HCT116 (cell line): ENCODE results near the gene CPT2. TPM values are rescaled to one million over a fixed set of nuclear protein-coding genes. Genes with fewer than 3 reads are reported as not detected.

Source experiments
- ATAC-seq: fragments of 200-7000 bp; cut with Tn5 transposase; 2 replicates; pipeline ENCODE4 v1.9.1; 2020; ENCODE audit warnings: mild to moderate bottlenecking, moderate library complexity
- BruUV-seq: library from RNA; stranded (reverse); fragments of 400-500 nt; replicated peaks from 2 replicates; lab custom pipeline; 2021; lab: Mats Ljungman, UMichigan
- CTCF ChIA-PET: fragments of 300-600 bp; sonication (Branson Sonifier 250); formaldehyde crosslinking; loops from one replicate; lab custom pipeline; 2021; ENCODE audit warnings: antibody characterized with exemption; lab: Charles Lee
- POLR2A ChIA-PET: fragments of 300-600, 350-600 bp; sonication (Branson Sonifier 250); formaldehyde crosslinking; loops from one replicate; lab custom pipeline; 2021; ENCODE audit warnings: antibody characterized with exemption; lab: Charles Lee
- RAD21 ChIA-PET, 2 experiments: fragments of 300-600 bp; sonication (Branson Sonifier 250); formaldehyde crosslinking; loops; one replicate each; lab custom pipeline; 2023; ENCODE audit warnings: low total read pairs in 2 of 2; ENCODE audit not compliant: uncharacterized antibody in 2 of 2, unreplicated experiment in 2 of 2, low non-redundant PET in 1 of 2; lab: Charles Lee
- DNase-seq: peaks from one replicate; pipeline ENCODE4 v3.0.0-alpha.2; 2010; ENCODE audit warnings: low read depth, low spot score
- H2AFZ ChIP-seq: fragments of 200-600 bp; shearing (Covaris generic), sonication (generic); 2 replicates; pipeline ENCODE4 v1.6.1; 2017; ENCODE audit warnings: low read depth, mixed run types, mixed read lengths, antibody characterized with exemption, low read length; ENCODE audit not compliant: poor library complexity, severe bottlenecking
- H3K27ac ChIP-seq: 2 replicates; pipeline ENCODE4 v1.5.1; 2012; ENCODE audit warnings: low read depth, low read length
- H3K27me3 ChIP-seq: fragments of 200-600 bp; sonication (generic); 2 replicates; pipeline ENCODE4 v1.6.1; 2016; ENCODE audit warnings: mixed run types, low read length, mixed read lengths; ENCODE audit not compliant: insufficient read depth
- H3K36me3 ChIP-seq, 2 experiments: fragments of 200-500 bp in 1 of 2; fragments of 200-600 bp in 1 of 2; sonication (Bioruptor generic) in 1 of 2; sonication (generic) in 1 of 2; 2 replicates each; pipeline versions ENCODE4 v1.5.1 to v1.6.1; 2014 to 2016; ENCODE audit warnings: low read length in 2 of 2, inconsistent platforms in 1 of 2, mixed read lengths in 1 of 2, mixed run types in 1 of 2; ENCODE audit not compliant: insufficient read depth in 2 of 2, control insufficient read depth in 1 of 2
- H3K4me1 ChIP-seq, 2 experiments: fragments of 200-600 bp in 1 of 2; sonication (generic) in 1 of 2; 2 replicates each; pipeline versions ENCODE4 v1.5.1 to v1.6.1; 2012 to 2017; ENCODE audit warnings: low read length in 2 of 2, inconsistent platforms in 1 of 2, mild to moderate bottlenecking in 1 of 2, mixed read lengths in 1 of 2, mixed run types in 1 of 2, moderate library complexity in 1 of 2; ENCODE audit not compliant: insufficient read depth in 2 of 2, control insufficient read depth in 1 of 2
- H3K4me2 ChIP-seq: fragments of 200-600 bp; sonication (generic); 2 replicates; pipeline ENCODE4 v1.6.1; 2017; ENCODE audit warnings: mixed run types, low read length, mixed read lengths
- H3K4me3 ChIP-seq, 2 experiments: fragments of 200-600 bp in 1 of 2; sonication (generic) in 1 of 2; replicated peaks in 1 of 2; 2 replicates each; pipeline ENCODE4 v1.5.1; 2011 to 2016; ENCODE audit warnings: low read length in 2 of 2, control low read depth in 1 of 2, low read depth in 1 of 2, mild to moderate bottlenecking in 1 of 2, mixed read lengths in 1 of 2, mixed run types in 1 of 2
- H3K79me2 ChIP-seq: fragments of 200-600 bp; sonication (generic); 2 replicates; pipeline ENCODE4 v1.6.1; 2017; ENCODE audit warnings: mild to moderate bottlenecking, mixed run types, low read length, moderate library complexity, mixed read lengths; ENCODE audit not compliant: insufficient read depth
- H3K9ac ChIP-seq: fragments of 200-600 bp; sonication (generic); 2 replicates; pipeline ENCODE4 v1.6.1; 2016; ENCODE audit warnings: low read length, mixed read lengths
- H3K9me2 ChIP-seq: fragments of 200-600 bp; sonication (generic), shearing (Covaris generic); 2 replicates; pipeline ENCODE4 v1.6.1; 2017; ENCODE audit warnings: mixed run types, mild to moderate bottlenecking, moderate library complexity; ENCODE audit not compliant: insufficient read depth
- H3K9me3 ChIP-seq, 2 experiments: fragments of 200-500 bp in 1 of 2; fragments of 200-600 bp in 1 of 2; sonication (Bioruptor generic) in 1 of 2; sonication (generic) in 1 of 2; 2 replicates each; pipeline ENCODE4 v1.6.1; 2014 to 2017; ENCODE audit warnings: low read length in 2 of 2, mixed read lengths in 2 of 2, inconsistent platforms in 1 of 2, low read depth in 1 of 2, mild to moderate bottlenecking in 1 of 2, mixed run types in 1 of 2, moderate library complexity in 1 of 2; ENCODE audit not compliant: control insufficient read depth in 1 of 2, insufficient read depth in 1 of 2
- H4K20me1 ChIP-seq: fragments of 200-600 bp; sonication (generic), shearing (Covaris generic); 2 replicates; pipeline ENCODE4 v1.6.1; 2017; ENCODE audit warnings: mixed run types, mild to moderate bottlenecking, moderate library complexity; ENCODE audit not compliant: insufficient read depth
- ATF3 ChIP-seq: IDR thresholded peaks from 2 replicates; pipeline ENCODE4 v1.6.1; 2012
- CBX3 ChIP-seq: IDR thresholded peaks from 2 replicates; pipeline ENCODE4 v1.6.1; 2012; ENCODE audit warnings: low read depth
- CEBPB ChIP-seq: IDR thresholded peaks from 2 replicates; pipeline ENCODE4 v1.6.1; 2012; ENCODE audit warnings: low read depth
- CTCF ChIP-seq, 3 experiments: fragments of 200-600 bp in 1 of 3; sonication (generic) in 1 of 3; IDR thresholded peaks in 2 of 3; conservative IDR thresholded peaks in 1 of 3; 2 replicates each; pipeline ENCODE4 v1.5.1; 2012 to 2017; ENCODE audit warnings: low read depth in 2 of 3, low read length in 2 of 3, antibody characterized with exemption in 1 of 3, borderline replicate concordance in 1 of 3, control low read depth in 1 of 3, mild to moderate bottlenecking in 1 of 3, mixed read lengths in 1 of 3, mixed run types in 1 of 3, moderate library complexity in 1 of 3; ENCODE audit not compliant: insufficient read depth in 1 of 3
- EGR1 ChIP-seq: IDR thresholded peaks from 2 replicates; pipeline ENCODE4 v1.6.1; 2012; ENCODE audit warnings: low read depth
- ELF1 ChIP-seq: IDR thresholded peaks from 2 replicates; pipeline ENCODE4 v1.6.1; 2012; ENCODE audit warnings: low read depth, borderline replicate concordance
- EZH2 ChIP-seq: fragments of 200-600 bp; sonication (generic); IDR thresholded peaks from 2 replicates; pipeline ENCODE4 v1.6.1; 2017; ENCODE audit warnings: antibody characterized with exemption, mixed run types
- EZH2phosphoT487 ChIP-seq: fragments of 200-600 bp; IDR thresholded peaks from 2 replicates; pipeline ENCODE4 v1.6.1; 2018; ENCODE audit warnings: antibody characterized with exemption, borderline replicate concordance
- FOSL1 ChIP-seq: IDR thresholded peaks from 2 replicates; pipeline ENCODE4 v1.6.1; 2012; ENCODE audit warnings: low read depth
- JUND ChIP-seq: IDR thresholded peaks from 2 replicates; pipeline ENCODE4 v1.6.1; 2012
- POLR2AphosphoS5 ChIP-seq: IDR thresholded peaks from 2 replicates; pipeline ENCODE4 v1.6.1; 2011; ENCODE audit warnings: mild to moderate bottlenecking, low read depth, low read length, moderate library complexity
- RAD21 ChIP-seq: IDR thresholded peaks from 2 replicates; pipeline ENCODE4 v1.6.1; 2012; ENCODE audit warnings: low read depth, mild to moderate bottlenecking
- REST ChIP-seq: IDR thresholded peaks from 2 replicates; pipeline ENCODE4 v1.6.1; 2012; ENCODE audit warnings: low read depth
- SRF ChIP-seq: IDR thresholded peaks from 2 replicates; pipeline ENCODE4 v1.6.1; 2012; ENCODE audit warnings: low read depth
- ZFX ChIP-seq: fragments of 450-650 bp; IDR thresholded peaks from 2 replicates; pipeline ENCODE4 v1.6.1; 2017
- ZNF274 ChIP-seq: fragments of 200-500 bp; sonication (Bioruptor generic); IDR thresholded peaks from 2 replicates; pipeline ENCODE4 v1.6.1; 2014; ENCODE audit warnings: mild to moderate bottlenecking, low read depth, low read length, inconsistent platforms
- intact Hi-C: fragments of 100-400 bp; cut with micrococcal nuclease; formaldehyde crosslinking; loops from 2 replicates; pipeline ENCODE4 v1.10.0; 2022
- total RNA-seq: library from RNA; stranded (reverse); gene quantifications from one replicate; pipeline ENCODE4 v1.2.1, GENCODE V29; 2021; ENCODE audit not compliant: unreplicated experiment

Gene CPT2
- total RNA-seq, 1 experiment from 2014 or later: 18.1 TPM

- Histone ChIP-seq H3K79me2 (peaks cover 9% of the 10 kb centered on the region), H3K36me3 (peaks cover 5 to 7% of the 10 kb centered on the region in 2 experiments; a peak in 2 of 4 replicates), H3K4me3 (no peak overlapping the region), H3K27ac (no peak overlapping the region), H4K20me1 (no peaks in the 10 kb centered on the region), H3K27me3 (no peaks in the 10 kb centered on the region), H3K9me2 (no peaks in the 10 kb centered on the region), H3K9me3 (no peaks in the 10 kb centered on the region), H3K4me1 (peaks cover 4 to 12% of the 10 kb centered on the region in 2 experiments; a peak in 2 of 4 replicates), H3K9ac (no peak overlapping the region), H3K4me2 (no peak overlapping the region), H2AFZ (no peak overlapping the region)
- ChIA-PET POLR2A (no interaction called here), CTCF (no interaction called here), RAD21 (no interaction called here)
- intact Hi-C loops: no loop called here
- DNase-seq: no peak
- no TSS peak for BruUV-seq
- no peak for TF ChIP-seq EZH2
- TF ChIP-seq ELF1: no peak
- TF ChIP-seq ZNF274: no peak
- no peak for TF ChIP-seq EZH2phosphoT487
- TF ChIP-seq CEBPB: no peak
- TF ChIP-seq ZFX: no peak
- TF ChIP-seq REST: no peak
- no peak for TF ChIP-seq CBX3
- TF ChIP-seq POLR2AphosphoS5: no peak
- no peak for TF ChIP-seq JUND
- TF ChIP-seq ATF3: no peak
- TF ChIP-seq CTCF (IDR thresholded peaks at IDR 0.05 in 2 of 3, conservative IDR thresholded peaks at IDR 0.05 in 1 of 3; ENCODE audit: borderline replicate concordance in 1 of 3, insufficient read depth in 1 of 3, low read depth in 2 of 3, low read length in 2 of 3): no peak
- TF ChIP-seq RAD21: no peak
- no peak for TF ChIP-seq SRF
- TF ChIP-seq EGR1: no peak
- TF ChIP-seq FOSL1: no peak
- ATAC-seq: no peak
Measured at GRCh38 chr1:53242381-53242780, 45.8 kb downstream of the CPT2 start.
